CD4-positive, alpha-beta T cell treated with Interleukin-2 at 100 ng/mL for 4 hours (primary cell): Measurements from ENCODE around the gene ARHGEF11.

Experiments used
- DNase-seq: peaks from one replicate; pipeline ENCODE4 v3.0.0-alpha.2; 2020; ENCODE audit warnings: low spot score

ARHGEF11 gene

DNA sequence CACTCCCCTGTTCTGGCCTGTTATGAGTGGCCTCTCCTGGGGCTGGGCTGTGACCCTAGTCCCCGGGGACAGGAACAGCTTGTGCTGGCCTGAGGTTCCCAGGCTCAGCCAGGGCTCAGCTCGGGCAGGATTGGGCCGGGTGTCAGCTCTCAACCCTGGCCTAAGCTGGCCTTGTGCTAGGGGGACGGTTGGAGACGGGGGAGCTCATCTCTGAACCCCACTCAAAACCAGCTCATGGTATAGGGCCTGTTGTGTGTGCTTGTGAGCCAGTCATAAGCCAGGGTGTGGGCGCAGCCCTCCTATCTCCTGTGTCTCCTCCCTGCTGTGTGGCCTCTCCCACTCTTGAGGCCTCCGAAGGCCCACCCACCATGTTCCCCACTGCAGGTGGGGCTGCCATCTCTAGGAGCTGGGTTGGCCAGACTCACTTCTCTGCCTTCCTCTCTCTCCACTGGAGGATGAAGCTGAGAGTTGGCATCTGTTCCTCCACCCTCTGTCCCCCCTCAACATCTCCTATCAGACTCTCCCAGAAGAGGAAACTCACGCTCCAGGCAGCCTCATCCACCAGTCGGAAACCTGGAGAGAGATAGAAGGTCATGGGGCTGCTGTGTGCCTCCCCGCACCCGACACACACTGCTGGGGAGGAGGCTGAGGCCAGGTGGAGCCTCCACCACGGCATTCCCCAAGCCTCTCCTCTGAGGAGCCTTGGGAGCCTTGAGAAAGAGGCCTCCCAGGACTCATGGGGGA lies 150.7 kb downstream of the ARHGEF11 start:
- DNase-seq, result no peak

DNA sequence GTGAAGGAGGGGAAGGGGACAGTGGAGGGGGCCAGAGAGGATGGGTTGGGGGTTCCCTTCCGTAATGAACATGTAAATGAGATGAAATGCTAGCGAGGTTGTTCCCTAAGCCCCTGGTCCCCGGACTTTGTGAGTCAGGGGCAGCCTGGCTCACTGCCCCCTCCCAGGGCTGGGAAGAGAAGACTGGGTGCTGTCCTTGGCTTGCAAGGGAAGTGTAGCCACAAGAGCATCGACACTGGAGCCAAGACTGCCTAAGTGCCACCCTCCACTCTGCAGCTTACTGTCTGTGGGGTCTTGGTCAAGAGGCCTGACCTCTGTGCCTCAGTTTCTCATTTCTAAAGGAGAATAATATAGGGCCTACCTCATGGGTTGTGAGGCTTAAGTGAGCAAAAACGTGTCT lies 151.5 kb downstream of the ARHGEF11 start:
- no peak for DNase-seq

GRCh38 chr1:156893048-156893953 lies 152.2 kb downstream of the ARHGEF11 start, which contains the start of gene PEAR1:
PEAR1 (plus strand) TSS chr1:156893718; CDS start chr1:156903927, 10,209 bp downstream.
- no peak for DNase-seq

DNA sequence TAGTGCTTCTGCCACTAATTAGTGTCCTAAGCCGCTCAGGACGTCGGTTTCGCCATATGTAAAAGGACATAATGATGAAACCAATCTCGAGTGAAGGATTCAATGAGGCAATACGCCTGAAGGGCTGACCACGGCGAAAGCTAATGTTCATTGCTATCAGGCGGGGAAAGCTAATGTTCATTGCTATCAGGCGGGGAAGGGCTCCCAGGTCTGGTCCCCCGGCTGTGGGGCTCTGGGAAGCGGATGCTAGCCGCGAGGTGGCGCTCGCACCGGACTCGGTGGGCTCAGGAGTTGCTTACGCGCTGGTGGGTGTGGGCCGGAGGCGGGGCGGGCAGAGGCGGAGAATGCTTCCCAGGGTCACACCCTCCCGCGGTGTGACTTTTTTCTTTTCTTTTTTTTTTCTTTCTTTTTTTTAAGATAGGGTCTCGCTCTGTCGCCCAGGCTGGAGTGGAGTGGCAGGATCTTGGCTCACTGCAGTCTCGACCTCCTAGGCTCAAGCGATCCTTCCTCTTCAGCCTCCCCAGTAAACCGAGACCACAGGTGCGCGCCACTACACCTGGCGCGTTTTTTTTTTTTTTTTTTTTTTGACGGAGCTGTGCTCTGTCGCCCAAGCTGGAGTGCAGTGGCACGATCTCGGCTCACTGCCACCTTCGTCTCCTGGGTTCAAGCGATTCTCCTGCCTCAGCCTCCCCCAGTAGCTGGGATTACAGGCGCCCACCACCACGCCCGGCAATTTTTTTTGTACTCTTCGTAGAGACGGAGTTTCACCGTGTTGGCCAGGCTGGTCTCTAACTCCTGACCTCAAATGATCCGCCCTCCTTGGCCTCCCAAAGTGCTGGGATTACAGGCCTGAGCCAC lies 153.1 kb downstream of the ARHGEF11 start:
- peak; percentile 82 for DNase-seq

DNA sequence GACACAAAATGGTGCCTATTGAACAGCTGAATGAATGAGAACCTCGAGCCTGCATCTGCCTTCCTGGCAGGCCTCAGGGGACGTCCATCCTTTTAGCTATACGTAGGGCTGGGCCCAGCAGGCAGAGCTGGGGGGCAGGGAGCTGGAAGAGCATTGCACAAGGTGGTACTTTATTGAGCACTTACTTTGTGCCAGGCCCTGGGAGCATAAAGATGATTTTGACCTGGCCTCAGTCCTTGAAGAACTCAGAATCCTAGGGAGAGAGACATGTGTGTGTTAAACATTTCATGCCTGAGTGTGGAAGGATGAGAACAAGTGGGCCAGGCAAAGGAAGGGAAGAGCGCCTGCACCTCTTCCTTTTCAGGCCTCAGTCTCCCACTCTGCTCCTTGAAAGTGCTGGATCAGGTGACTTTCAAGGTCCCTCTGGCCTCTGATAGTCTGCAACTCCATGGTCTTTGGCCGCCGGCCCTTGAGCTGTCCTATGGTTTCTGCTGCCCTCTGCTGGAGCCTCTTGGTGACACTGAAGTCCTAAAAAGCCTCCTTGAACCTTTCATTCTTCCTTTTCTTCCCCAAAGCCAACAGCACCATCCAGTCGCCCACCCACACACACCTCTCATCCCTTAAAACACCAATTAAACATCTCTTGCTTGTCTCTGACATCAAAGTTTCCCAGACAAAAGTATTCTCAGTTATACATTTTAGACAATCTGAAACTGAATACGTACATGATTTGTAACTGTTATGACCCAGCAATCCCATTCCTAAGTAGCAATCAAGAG lies 155.6 kb downstream of the ARHGEF11 start:
- DNase-seq, result peak; percentile 60

GRCh38 chr1:156887734-156888133 lies 157.8 kb downstream of the ARHGEF11 start:
- DNase-seq, result no peak

GRCh38 chr1:156887317-156887716 lies 158.2 kb downstream of the ARHGEF11 start:
- no peak for DNase-seq

GRCh38 chr1:156886583-156887281 lies 158.8 kb downstream of the ARHGEF11 start:
- no peak for DNase-seq

GRCh38 chr1:156885880-156886355 lies 159.6 kb downstream of the ARHGEF11 start:
- no peak for DNase-seq

- no peak for DNase-seq
These were observed 160.2 kb downstream of the ARHGEF11 start for GRCh38 chr1:156885314-156885713.
